SK-N-MC (cell line): ENCODE data around the gene CRAT.

ENCODE experiments used
- EZH2 ChIP-seq: fragments of 200-600 bp; sonication (generic); IDR thresholded peaks from one replicate; pipeline ENCODE4 v1.6.1; 2017; ENCODE audit warnings: antibody characterized with exemption
- POLR2AphosphoS5 ChIP-seq: IDR thresholded peaks from 2 replicates; pipeline ENCODE4 v1.6.1; 2012; ENCODE audit warnings: mild to moderate bottlenecking, low read depth, low read length, borderline replicate concordance

DNA sequence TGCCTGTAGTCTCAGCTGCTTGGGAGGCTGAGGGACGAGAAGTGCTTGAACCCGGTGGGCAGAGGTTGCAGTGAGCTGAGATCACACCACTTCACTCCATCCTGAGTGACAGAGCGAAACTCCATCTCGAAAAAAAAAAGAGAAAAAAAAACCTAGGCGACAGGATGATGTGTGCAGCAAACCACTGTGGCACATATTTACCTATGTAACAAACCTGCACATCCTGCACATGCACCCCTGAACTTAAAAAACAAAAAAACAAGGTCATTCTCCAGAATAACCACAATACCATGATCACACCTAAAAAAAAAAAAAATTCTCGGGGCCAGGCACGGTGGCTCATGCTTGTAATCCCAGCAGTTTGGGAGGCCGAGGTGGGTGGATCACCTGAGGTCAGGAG is 37.2 kb downstream of the CRAT start:
- TF ChIP-seq POLR2AphosphoS5 (no peak), EZH2 (no peak)
